Aorta (tissue), 5 donors: ENCODE measurements around the gene KCNQ1. TPM values are rescaled to one million over a fixed set of nuclear protein-coding genes. Genes with fewer than 3 reads are reported as not detected.
"Not testable (repeated sequence)": the region's sequence is repeated elsewhere in the genome, so short reads cannot be mapped to it uniquely, and the experiment has no call there.

Experiments
- ATAC-seq: fragments of 200-7000 bp; cut with Tn5 transposase; one replicate; pipeline ENCODE4 v1.9.1; 2022; ENCODE audit warnings: moderate library complexity; ENCODE audit not compliant: low FRiP score
- DNase-seq, 2 donors: peaks; one replicate each; pipeline ENCODE4 v3.0.0-alpha.2; 2020
- H3K27ac ChIP-seq, 2 donors: one replicate each; pipeline ENCODE4 v1.5.1; 2013; ENCODE audit warnings: low read length in 2 of 2, mild to moderate bottlenecking in 2 of 2, moderate library complexity in 2 of 2, control low read depth in 1 of 2, inconsistent platforms in 1 of 2, low read depth in 1 of 2
- H3K27me3 ChIP-seq, 2 donors: one replicate each; pipeline ENCODE4 v1.6.1; 2013; ENCODE audit warnings: control low read depth in 1 of 2, low read length in 1 of 2, mild to moderate bottlenecking in 1 of 2, moderate library complexity in 1 of 2; ENCODE audit not compliant: insufficient read depth in 2 of 2, control insufficient read depth in 1 of 2
- H3K36me3 ChIP-seq, 2 donors: one replicate each; pipeline ENCODE4 v1.6.1; 2013; ENCODE audit warnings: control low read depth in 1 of 2, low read length in 1 of 2, mild to moderate bottlenecking in 1 of 2; ENCODE audit not compliant: insufficient read depth in 2 of 2, control insufficient read depth in 1 of 2
- H3K4me1 ChIP-seq, 2 donors: one replicate each; pipeline ENCODE4 v1.6.1; 2013; ENCODE audit warnings: low read length in 2 of 2, control low read depth in 1 of 2, mild to moderate bottlenecking in 1 of 2, moderate library complexity in 1 of 2; ENCODE audit not compliant: insufficient read depth in 2 of 2, control insufficient read depth in 1 of 2
- H3K4me3 ChIP-seq, 2 donors: one replicate each; pipeline ENCODE4 v1.5.1; 2013; ENCODE audit warnings: low read length in 2 of 2, control low read depth in 1 of 2, mild to moderate bottlenecking in 1 of 2
- H3K9me3 ChIP-seq: one replicate; pipeline ENCODE4 v1.6.1; 2013; ENCODE audit warnings: mild to moderate bottlenecking, low read length; ENCODE audit not compliant: control insufficient read depth
- WGBS, 2 donors: extraction: QIAGEN DNeasy Blood & Tissue Kit; methylation state at CpG; one replicate each; pipeline ENCODE4 v1.1.7; 2013; 5-methylcytosine and 5-hydroxymethylcytosine counted together
- intact Hi-C, 2 donors: fragments of 100-400 bp; cut with DNase I; formaldehyde crosslinking; loops; one replicate each; pipeline versions ENCODE4 v1.14.2 to v1.15.0; 2022
- polyA plus RNA-seq, 2 donors: library from polyadenylated mRNA; stranded (reverse); fragments of 200-250 nt; gene quantifications; one replicate each; pipeline ENCODE4 v1.2.3, GENCODE V29; 2013
- total RNA-seq, 2 donors: library from RNA; stranded (reverse); fragmentation: NEBNext Ultra II Directional; extraction: Animal tissue kit (Norgen Biotek cat#: 25700); gene quantifications; one replicate each; pipeline ENCODE4 v1.2.1, GENCODE V29; 2021
- donor health status: healthy with polysubstance abuse.
- donor health status: Bipolar disorder and iron deficiency.
- donor health status: DM: no; HTN: no; CAD: no.
- donor health status: DM: no; HTN: no; CAD: no.
- donor health status: DM: yes; HTN: yes; CAD: no.

KCNQ1 gene
- total and polyA plus RNA-seq, 4 donors: 0.67 to 11.5 (median 5.8) TPM

- Histone ChIP-seq H3K36me3 (no peaks in the 10 kb centered on the region), H3K27me3 (no peaks in the 10 kb centered on the region), H3K4me3 (no peak overlapping the region), H3K9me3 (no peaks in the 10 kb centered on the region), H3K4me1 (no peaks in the 10 kb centered on the region), H3K27ac (no peak overlapping the region)
- intact Hi-C loops: no loop called here
- WGBS, 2 donors: 67 to 68% methylated on average over 7 of the region's 7 CpGs
- ATAC-seq (no peak), DNase-seq (no peak)
Observed at GRCh38 chr11:2480874-2481220, 36.0 kb downstream of the KCNQ1 start.

GRCh38 chr11:2481253-2481652 lies 36.4 kb downstream of the KCNQ1 start:
- no peaks in the 10 kb centered on the region for H3K27me3 ChIP-seq
- WGBS, 2 donors: 70 to 74% methylated on average over 14 of the region's 14 CpGs
- H3K27ac ChIP-seq: no peak overlapping the region

GRCh38 chr11:2482204-2482603 lies 37.4 kb downstream of the KCNQ1 start:
- ATAC-seq: no peak

More at GRCh38 chr11:2481253-2481652, 36.4 kb downstream of the KCNQ1 start:
- no peaks in the 10 kb centered on the region for H3K4me1 ChIP-seq
- intact Hi-C loops: no loop called here
- no peaks in the 10 kb centered on the region for H3K36me3 ChIP-seq
- DNase-seq (no peak), ATAC-seq (no peak)
- H3K9me3 ChIP-seq: no peaks in the 10 kb centered on the region
- H3K4me3 ChIP-seq: no peak overlapping the region

GRCh38 chr11:2482745-2483144 lies 37.9 kb downstream of the KCNQ1 start:
- Histone ChIP-seq H3K4me1 (no peaks in the 10 kb centered on the region), H3K27me3 (no peaks in the 10 kb centered on the region), H3K27ac (no peak overlapping the region), H3K36me3 (no peaks in the 10 kb centered on the region), H3K4me3 (no peak overlapping the region), H3K9me3 (peaks cover 2% of the 10 kb centered on the region)
- ATAC-seq: no peak
- DNase-seq: no peak
- intact Hi-C loops: no loop called here
- 66 to 71% methylated on average over 5 of the region's 5 CpGs for WGBS, 2 donors

More at GRCh38 chr11:2482204-2482603, 37.4 kb downstream of the KCNQ1 start:
- Histone ChIP-seq H3K36me3 (no peaks in the 10 kb centered on the region), H3K9me3 (peaks cover 2% of the 10 kb centered on the region), H3K4me1 (no peaks in the 10 kb centered on the region), H3K27ac (no peak overlapping the region), H3K4me3 (no peak overlapping the region), H3K27me3 (no peaks in the 10 kb centered on the region)
- 43 to 55% methylated on average over 3 of the region's 3 CpGs for WGBS, 2 donors
- no peak for DNase-seq
- intact Hi-C loops: no loop called here

GRCh38 chr11:2483426-2483825 lies 38.6 kb downstream of the KCNQ1 start:
- WGBS, 2 donors: 41 to 45% methylated on average over 14 of the region's 14 CpGs
- intact Hi-C loops: no loop called here
- no peaks in the 10 kb centered on the region for H3K27me3 ChIP-seq

GRCh38 chr11:2484576-2485125 lies 39.8 kb downstream of the KCNQ1 start:
- ATAC-seq (no peak), DNase-seq (peak in 1 of 2 donors; percentile 58)
- no peaks in the 10 kb centered on the region for H3K27me3 ChIP-seq
- H3K27ac ChIP-seq: no peak overlapping the region
- H3K4me3 ChIP-seq: no peak overlapping the region
- intact Hi-C loops: no loop called here
- H3K9me3 ChIP-seq: peaks cover 6% of the 10 kb centered on the region
- H3K4me1 ChIP-seq: no peaks in the 10 kb centered on the region
- no peaks in the 10 kb centered on the region for H3K36me3 ChIP-seq
- 87 to 88% methylated on average over 16 of the region's 16 CpGs for WGBS, 2 donors

More at GRCh38 chr11:2483426-2483825, 38.6 kb downstream of the KCNQ1 start:
- no peaks in the 10 kb centered on the region for H3K36me3 ChIP-seq
- no peaks in the 10 kb centered on the region for H3K4me1 ChIP-seq
- H3K9me3 ChIP-seq: peaks cover 2% of the 10 kb centered on the region
- no peak for DNase-seq
- no peak for ATAC-seq
- no peak overlapping the region for H3K4me3 ChIP-seq
- no peak overlapping the region for H3K27ac ChIP-seq

GRCh38 chr11:2488004-2488403 lies 43.2 kb downstream of the KCNQ1 start:
- H3K9me3 ChIP-seq: peaks cover 6% of the 10 kb centered on the region
- H3K27me3 ChIP-seq: no peaks in the 10 kb centered on the region
- DNase-seq: no peak
- H3K4me1 ChIP-seq: no peaks in the 10 kb centered on the region
- intact Hi-C loops: no loop called here
- no peak for ATAC-seq
- H3K36me3 ChIP-seq: no peaks in the 10 kb centered on the region
- no peak overlapping the region for H3K27ac ChIP-seq
- H3K4me3 ChIP-seq: no peak overlapping the region

GRCh38 chr11:2489083-2489482 lies 44.3 kb downstream of the KCNQ1 start:
- H3K9me3 ChIP-seq: peaks cover 6% of the 10 kb centered on the region

GRCh38 chr11:2497951-2498350 lies 53.1 kb downstream of the KCNQ1 start:
- H3K4me1 ChIP-seq, H3K27me3 ChIP-seq, H3K4me3 ChIP-seq, H3K36me3 ChIP-seq, H3K27ac ChIP-seq, DNase-seq, H3K9me3 ChIP-seq, intact Hi-C loops, ATAC-seq: not testable (repeated sequence)
- 90% methylated on average over 1 of the region's 1 CpG for WGBS, 2 donors

More at GRCh38 chr11:2489083-2489482, 44.3 kb downstream of the KCNQ1 start:
- no peaks in the 10 kb centered on the region for H3K36me3 ChIP-seq
- WGBS, 2 donors: 22 to 32% methylated on average over 2 of the region's 2 CpGs
- no peaks in the 10 kb centered on the region for H3K4me1 ChIP-seq
- DNase-seq (no peak), ATAC-seq (no peak)
- no peak overlapping the region for H3K27ac ChIP-seq
- intact Hi-C loops: no loop called here
- H3K4me3 ChIP-seq: no peak overlapping the region
- no peaks in the 10 kb centered on the region for H3K27me3 ChIP-seq
